Activated CD4-positive, alpha-beta T cell treated with anti-CD3 and anti-CD28 coated beads for 36 hours (primary cell): ENCODE measurements around the gene CPEB1. TPM values are rescaled to one million over a fixed set of nuclear protein-coding genes. Genes with fewer than 3 reads are reported as not detected.

Source experiments
- ATAC-seq: fragments of 200-7000 bp; cut with Tn5 transposase; one replicate; pipeline ENCODE4 v1.10.0; 2021; ENCODE audit warnings: mild to moderate bottlenecking, moderate library complexity
- CTCF ChIA-PET: fragments of 350-600 bp; sonication (Branson Sonifier 250); formaldehyde crosslinking; loops from one replicate; lab custom pipeline; 2021; ENCODE audit warnings: antibody characterized with exemption; lab: Charles Lee
- POLR2A ChIA-PET: fragments of 350-600 bp; sonication (Branson Sonifier 250); formaldehyde crosslinking; loops from one replicate; lab custom pipeline; 2021; ENCODE audit warnings: antibody characterized with exemption, inconsistent platforms; lab: Charles Lee
- DNase-seq: peaks from one replicate; pipeline ENCODE4 v3.0.0-alpha.2; 2020
- H3K27ac Mint-ChIP-seq: one replicate; pipeline ENCODE4 v1.8.0; 2021; ENCODE audit warnings: mixed read lengths
- H3K27me3 Mint-ChIP-seq: one replicate; pipeline ENCODE4 v1.8.0; 2021; ENCODE audit warnings: mixed read lengths
- H3K36me3 Mint-ChIP-seq: one replicate; pipeline ENCODE4 v1.8.0; 2021; ENCODE audit warnings: low read depth, mixed read lengths
- H3K4me1 Mint-ChIP-seq: one replicate; pipeline ENCODE4 v1.8.0; 2021; ENCODE audit warnings: mixed read lengths
- H3K4me3 Mint-ChIP-seq: one replicate; pipeline ENCODE4 v1.8.0; 2021; ENCODE audit warnings: mild to moderate bottlenecking, moderate library complexity, mixed read lengths
- H3K9me3 Mint-ChIP-seq: one replicate; pipeline ENCODE4 v1.8.0; 2021; ENCODE audit warnings: low read depth, mixed read lengths
- intact Hi-C, 2 experiments: fragments of 100-400 bp; cut with DNase I in 1 of 2; cut with micrococcal nuclease in 1 of 2; formaldehyde crosslinking; loops; one replicate each; pipeline versions ENCODE4 v1.14.2 to v1.15.1; 2022 to 2024; cut with DNase I, micrococcal nuclease
- total RNA-seq, 2 experiments: library from RNA; stranded (reverse); gene quantifications; one replicate each; pipeline ENCODE4 v1.2.3, GENCODE V29; 2021

CPEB1 gene
- total RNA-seq, 2 experiments from 2014 or later = 0.16 to 0.18 TPM

GRCh38 chr15:82556315-82557035 lies 90.7 kb downstream of the CPEB1 start:
- POLR2A ChIA-PET = no interaction called here
- Mint-ChIP-seq H3K9me3 (no peaks in the 10 kb centered on the region), H3K27me3 (peaks cover 2% of the 10 kb centered on the region), H3K27ac (no peak overlapping the region), H3K4me3 (no peak overlapping the region), H3K36me3 (no peaks in the 10 kb centered on the region), H3K4me1 (no peaks in the 10 kb centered on the region)
- no peak for ATAC-seq
- CTCF ChIA-PET = no interaction called here
- intact Hi-C loops = no loop called here
- no peak for DNase-seq

- intact Hi-C loops = no loop called here
- ATAC-seq (no peak), DNase-seq (no peak)
- H3K27ac Mint-ChIP-seq = no peak overlapping the region
- ChIA-PET CTCF (interaction anchor here (0.7 kb wide), 1 partner anchor 18 kb away, joined by 3 read pairs; no protein-coding TSS in a partner anchor), POLR2A (no interaction called here)
- H3K4me3 Mint-ChIP-seq = no peak overlapping the region
- no peaks in the 10 kb centered on the region for H3K9me3 Mint-ChIP-seq
- H3K27me3 Mint-ChIP-seq = peaks cover 2% of the 10 kb centered on the region
- no peaks in the 10 kb centered on the region for H3K36me3 Mint-ChIP-seq
- no peaks in the 10 kb centered on the region for H3K4me1 Mint-ChIP-seq
These were observed 92.3 kb downstream of the CPEB1 start for GRCh38 chr15:82554849-82555248.

GRCh38 chr15:82554351-82554750 lies 92.8 kb downstream of the CPEB1 start:
- DNase-seq (no peak), ATAC-seq (no peak)
- Mint-ChIP-seq H3K27ac (no peak overlapping the region), H3K4me1 (no peaks in the 10 kb centered on the region), H3K27me3 (peaks cover 2% of the 10 kb centered on the region), H3K4me3 (no peak overlapping the region), H3K9me3 (no peaks in the 10 kb centered on the region), H3K36me3 (no peaks in the 10 kb centered on the region)
- ChIA-PET POLR2A (no interaction called here), CTCF (interaction anchor here (0.5 to 0.7 kb wide), 2 partner anchors 18 to 414 kb away, joined by 3 read pairs; no protein-coding TSS in a partner anchor)
- intact Hi-C loops = no loop called here

- Mint-ChIP-seq H3K4me1 (no peaks in the 10 kb centered on the region), H3K9me3 (no peaks in the 10 kb centered on the region), H3K27me3 (peaks cover 2% of the 10 kb centered on the region), H3K36me3 (no peaks in the 10 kb centered on the region), H3K4me3 (no peak overlapping the region), H3K27ac (no peak overlapping the region)
- CTCF ChIA-PET = interaction anchor here (0.5 to 0.7 kb wide), 2 partner anchors 17 to 414 kb away, joined by 3 read pairs; no protein-coding TSS in a partner anchor
- intact Hi-C loops = no loop called here
- no peak for ATAC-seq
- POLR2A ChIA-PET = no interaction called here
- DNase-seq = no peak
These were observed 93.3 kb downstream of the CPEB1 start for GRCh38 chr15:82553846-82554245.

- no peak overlapping the region for H3K4me3 Mint-ChIP-seq
- DNase-seq (no peak), ATAC-seq (no peak)
- intact Hi-C loops = no loop called here
- H3K27me3 Mint-ChIP-seq = peaks cover 2% of the 10 kb centered on the region
- H3K36me3 Mint-ChIP-seq = no peaks in the 10 kb centered on the region
- H3K9me3 Mint-ChIP-seq = no peaks in the 10 kb centered on the region
- no peak overlapping the region for H3K27ac Mint-ChIP-seq
- CTCF ChIA-PET = no interaction called here
- H3K4me1 Mint-ChIP-seq = no peaks in the 10 kb centered on the region
- POLR2A ChIA-PET = interaction anchor here (0.8 kb wide), 1 partner anchor 13 kb away, joined by 3 read pairs; the partner anchor contains the start of gene RPS17
These were observed 94.3 kb downstream of the CPEB1 start for GRCh38 chr15:82552861-82553260.

GRCh38 chr15:82551646-82552247 lies 95.4 kb downstream of the CPEB1 start:
- Mint-ChIP-seq H3K36me3 (no peaks in the 10 kb centered on the region), H3K27ac (no peak overlapping the region), H3K4me1 (no peaks in the 10 kb centered on the region), H3K4me3 (no peak overlapping the region), H3K27me3 (peaks cover 2% of the 10 kb centered on the region), H3K9me3 (no peaks in the 10 kb centered on the region)
- CTCF ChIA-PET = interaction anchor here (0.6 kb wide), 1 partner anchor 1286 kb away, joined by 3 read pairs; no protein-coding TSS in a partner anchor
- POLR2A ChIA-PET = no interaction called here
- DNase-seq (no peak), ATAC-seq (no peak)
- intact Hi-C loops = no loop called here

GRCh38 chr15:82549199-82549665 lies 97.9 kb downstream of the CPEB1 start:
- no peak for ATAC-seq
- POLR2A ChIA-PET = no interaction called here

GRCh38 chr15:82548700-82549099 lies 98.5 kb downstream of the CPEB1 start:
- POLR2A ChIA-PET = no interaction called here
- intact Hi-C loops = loop anchor here in 1 of 2 experiments (10.0 kb wide), 1 partner anchor 1254 kb away; no protein-coding TSS in a partner anchor
- ATAC-seq = peak; percentile 57

More at GRCh38 chr15:82549199-82549665, 97.9 kb downstream of the CPEB1 start:
- CTCF ChIA-PET = interaction anchor here (1.1 kb wide), 1 partner anchor 14 kb away, joined by 3 read pairs; no protein-coding TSS in a partner anchor
- DNase-seq = no peak
- Mint-ChIP-seq H3K27me3 (peaks cover 6% of the 10 kb centered on the region), H3K4me3 (no peak overlapping the region), H3K36me3 (no peaks in the 10 kb centered on the region), H3K9me3 (no peaks in the 10 kb centered on the region), H3K4me1 (no peaks in the 10 kb centered on the region), H3K27ac (no peak overlapping the region)
- intact Hi-C loops = loop anchor here in 1 of 2 experiments (10.0 kb wide), 1 partner anchor 1254 kb away; no protein-coding TSS in a partner anchor

GRCh38 chr15:82545478-82545877 lies 101.7 kb downstream of the CPEB1 start:
- H3K27me3 Mint-ChIP-seq = peaks cover 4% of the 10 kb centered on the region
- ChIA-PET CTCF (interaction anchor here (1.0 kb wide), 2 partner anchors 13 to 15 kb away, joined by 3 to 4 read pairs; no protein-coding TSS in a partner anchor), POLR2A (interaction anchor here (0.6 kb wide), 1 partner anchor 10 kb away, joined by 4 read pairs; no protein-coding TSS in a partner anchor)
- ATAC-seq (no peak), DNase-seq (no peak)
- no peak overlapping the region for H3K4me3 Mint-ChIP-seq
- intact Hi-C loops = loop anchor here in 1 of 2 experiments (10.0 kb wide), 1 partner anchor 1251 kb away; no protein-coding TSS in a partner anchor
- peaks cover 2% of the 10 kb centered on the region for H3K36me3 Mint-ChIP-seq
- H3K4me1 Mint-ChIP-seq = peaks cover 3% of the 10 kb centered on the region
- H3K9me3 Mint-ChIP-seq = no peaks in the 10 kb centered on the region
- H3K27ac Mint-ChIP-seq = no peak overlapping the region

More at GRCh38 chr15:82548700-82549099, 98.5 kb downstream of the CPEB1 start:
- no peaks in the 10 kb centered on the region for H3K9me3 Mint-ChIP-seq
- H3K4me3 Mint-ChIP-seq = no peak overlapping the region
- peaks cover 6% of the 10 kb centered on the region for H3K27me3 Mint-ChIP-seq
- no peak for DNase-seq
- CTCF ChIA-PET = interaction anchor here (1.1 kb wide), 1 partner anchor 14 kb away, joined by 3 read pairs; no protein-coding TSS in a partner anchor
- no peaks in the 10 kb centered on the region for H3K4me1 Mint-ChIP-seq
- H3K27ac Mint-ChIP-seq = no peak overlapping the region
- no peaks in the 10 kb centered on the region for H3K36me3 Mint-ChIP-seq

- DNase-seq (no peak), ATAC-seq (no peak)
- ChIA-PET POLR2A (no interaction called here), CTCF (interaction anchor here (0.9 to 1.3 kb wide), 3 partner anchors 14 to 106 kb away, joined by 3 to 4 read pairs (median 3); no protein-coding TSS in a partner anchor)
- H3K9me3 Mint-ChIP-seq = no peaks in the 10 kb centered on the region
- H3K27me3 Mint-ChIP-seq = peaks cover 4% of the 10 kb centered on the region
- H3K4me1 Mint-ChIP-seq = peaks cover 3% of the 10 kb centered on the region
- H3K27ac Mint-ChIP-seq = no peak overlapping the region
- peaks cover 4% of the 10 kb centered on the region for H3K36me3 Mint-ChIP-seq
- intact Hi-C loops = loop anchor here in 1 of 2 experiments (10.0 kb wide), 1 partner anchor 1250 kb away; no protein-coding TSS in a partner anchor
- no peak overlapping the region for H3K4me3 Mint-ChIP-seq
These were observed 102.2 kb downstream of the CPEB1 start for GRCh38 chr15:82545002-82545401.

- POLR2A ChIA-PET = no interaction called here
- no peak overlapping the region for H3K27ac Mint-ChIP-seq
- DNase-seq (no peak), ATAC-seq (no peak)
- intact Hi-C loops = loop anchor here (5.0 to 10.0 kb wide), 6 partner anchors 103 to 1250 kb away; partner anchors contain the start of genes C15orf40 (in 1 of the 2), CPEB1 (in 1 of the 2), HDGFL3 (in 1 of the 2) and RAMAC (in 1 of the 2)
- H3K9me3 Mint-ChIP-seq = no peaks in the 10 kb centered on the region
- H3K4me1 Mint-ChIP-seq = peaks cover 3% of the 10 kb centered on the region
- CTCF ChIA-PET = interaction anchor here (0.9 to 1.3 kb wide), 2 partner anchors 14 to 106 kb away, joined by 3 to 4 read pairs; no protein-coding TSS in a partner anchor
- H3K36me3 Mint-ChIP-seq = peaks cover 10% of the 10 kb centered on the region
- peaks cover 4% of the 10 kb centered on the region for H3K27me3 Mint-ChIP-seq
- no peak overlapping the region for H3K4me3 Mint-ChIP-seq
These were observed 102.7 kb downstream of the CPEB1 start for GRCh38 chr15:82544431-82544830.
